Measurements from ENCODE around the gene FGF12.

DNA sequence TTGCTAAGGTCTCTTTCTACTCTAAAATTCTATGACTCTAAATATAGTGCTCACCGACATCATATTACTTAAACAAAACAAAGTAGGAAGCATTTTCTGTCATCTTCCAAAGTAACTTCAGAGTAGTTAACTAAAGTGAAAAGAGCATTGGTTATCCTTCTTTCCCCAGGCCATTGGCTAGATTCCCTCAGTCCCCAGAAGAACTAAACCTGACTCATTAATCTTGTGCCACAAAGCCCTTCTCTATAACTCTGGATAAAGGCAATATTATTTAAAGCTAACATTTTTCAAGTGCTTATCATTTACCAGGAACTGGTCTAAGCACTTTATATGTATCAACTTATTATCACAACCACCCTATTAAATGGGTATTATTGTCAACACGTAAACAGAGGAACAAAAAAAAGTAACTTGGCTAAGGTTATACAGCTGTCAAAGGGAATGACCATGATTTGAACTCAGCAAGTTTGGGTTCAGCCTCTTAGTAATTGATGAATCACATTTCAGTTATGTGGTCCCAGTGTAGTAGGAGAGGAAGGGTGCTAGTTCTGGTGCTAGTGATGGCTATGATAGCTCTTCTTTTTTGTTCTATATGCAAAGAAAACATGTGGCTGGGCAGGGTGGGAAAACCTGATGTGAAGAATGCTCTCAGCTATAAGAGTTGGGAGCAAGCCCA is 304.9 kb downstream of the FGF12 start:
- TF ChIP-seq, protein P1, sequence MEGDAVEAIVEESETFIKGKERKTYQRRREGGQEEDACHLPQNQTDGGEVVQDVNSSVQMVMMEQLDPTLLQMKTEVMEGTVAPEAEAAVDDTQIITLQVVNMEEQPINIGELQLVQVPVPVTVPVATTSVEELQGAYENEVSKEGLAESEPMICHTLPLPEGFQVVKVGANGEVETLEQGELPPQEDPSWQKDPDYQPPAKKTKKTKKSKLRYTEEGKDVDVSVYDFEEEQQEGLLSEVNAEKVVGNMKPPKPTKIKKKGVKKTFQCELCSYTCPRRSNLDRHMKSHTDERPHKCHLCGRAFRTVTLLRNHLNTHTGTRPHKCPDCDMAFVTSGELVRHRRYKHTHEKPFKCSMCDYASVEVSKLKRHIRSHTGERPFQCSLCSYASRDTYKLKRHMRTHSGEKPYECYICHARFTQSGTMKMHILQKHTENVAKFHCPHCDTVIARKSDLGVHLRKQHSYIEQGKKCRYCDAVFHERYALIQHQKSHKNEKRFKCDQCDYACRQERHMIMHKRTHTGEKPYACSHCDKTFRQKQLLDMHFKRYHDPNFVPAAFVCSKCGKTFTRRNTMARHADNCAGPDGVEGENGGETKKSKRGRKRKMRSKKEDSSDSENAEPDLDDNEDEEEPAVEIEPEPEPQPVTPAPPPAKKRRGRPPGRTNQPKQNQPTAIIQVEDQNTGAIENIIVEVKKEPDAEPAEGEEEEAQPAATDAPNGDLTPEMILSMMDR (conservative IDR thresholded peaks at IDR 0.05; ENCODE audit: low read length): no peak
- TF ChIP-seq EZH2phosphoT487 (IDR thresholded peaks at IDR 0.05; ENCODE audit: borderline replicate concordance, low read depth, low read length): no peak

All from OCI-LY7 (cell line).